OCI-LY7 (cell line): Measurements from ENCODE around the gene SLC25A24. TPM values are rescaled to one million over a fixed set of nuclear protein-coding genes. Genes with fewer than 3 reads are reported as not detected.

Source experiments
- BruUV-seq: library from RNA; stranded (reverse); fragments of 400-500 nt; replicated peaks from 2 replicates; lab custom pipeline; 2021; lab: Mats Ljungman, UMichigan
- CTCF ChIA-PET: fragments of 300-600 bp; sonication (Branson Sonifier 250); formaldehyde crosslinking; loops from one replicate; lab custom pipeline; 2022; ENCODE audit warnings: antibody characterized with exemption; ENCODE audit not compliant: unreplicated experiment; lab: Charles Lee
- POLR2A ChIA-PET: fragments of 300-600 bp; sonication (Branson Sonifier 250); formaldehyde crosslinking; loops from one replicate; lab custom pipeline; 2022; ENCODE audit warnings: antibody characterized with exemption; lab: Charles Lee
- DNase-seq: peaks from one replicate; pipeline ENCODE4 v3.0.0-alpha.2; 2015; ENCODE audit warnings: low spot score
- H2AFZ ChIP-seq: fragments of 200-600 bp; sonication (generic), shearing (Covaris generic); 2 replicates; pipeline ENCODE4 v1.6.1; 2014; ENCODE audit warnings: mild to moderate bottlenecking, antibody characterized with exemption, low read length, moderate library complexity
- H3K27ac ChIP-seq: fragments of 200-600 bp; sonication (generic); 2 replicates; pipeline ENCODE4 v1.5.1; 2014; ENCODE audit warnings: mixed run types, low read depth, mild to moderate bottlenecking, moderate library complexity, low read length, inconsistent platforms; ENCODE audit not compliant: poor library complexity, severe bottlenecking
- H3K36me3 ChIP-seq: fragments of 200-600 bp; sonication (generic); 2 replicates; pipeline ENCODE4 v1.6.1; 2014; ENCODE audit warnings: mild to moderate bottlenecking, antibody characterized with exemption, low read length, moderate library complexity, mixed read lengths; ENCODE audit not compliant: insufficient read depth
- H3K4me1 ChIP-seq: fragments of 200-600 bp; sonication (generic); 2 replicates; pipeline ENCODE4 v1.5.1; 2014; ENCODE audit warnings: mild to moderate bottlenecking, low read length; ENCODE audit not compliant: insufficient read depth, poor library complexity, severe bottlenecking
- H3K4me2 ChIP-seq: fragments of 200-600 bp; sonication (generic); 2 replicates; pipeline ENCODE4 v1.6.1; 2014; ENCODE audit warnings: mild to moderate bottlenecking, low read length
- H3K4me3 ChIP-seq: fragments of 200-600 bp; sonication (generic); 2 replicates; pipeline ENCODE4 v1.5.1; 2014; ENCODE audit warnings: mild to moderate bottlenecking, low read depth, low read length; ENCODE audit not compliant: poor library complexity, severe bottlenecking
- H3K79me2 ChIP-seq: fragments of 200-600 bp; sonication (generic); 2 replicates; pipeline ENCODE4 v1.6.1; 2016; ENCODE audit warnings: low read depth, mild to moderate bottlenecking, low read length, moderate library complexity, mixed read lengths; ENCODE audit not compliant: insufficient read depth
- H3K9me2 ChIP-seq: fragments of 200-600 bp; sonication (generic); 2 replicates; pipeline ENCODE4 v1.6.1; 2016; ENCODE audit warnings: mild to moderate bottlenecking, low read length, mixed read lengths; ENCODE audit not compliant: insufficient read depth
- H3K9me3 ChIP-seq: fragments of 200-600 bp; sonication (generic); 2 replicates; pipeline ENCODE4 v1.6.1; 2014; ENCODE audit warnings: mild to moderate bottlenecking, mixed run types, low read length, mixed read lengths
- H4K20me1 ChIP-seq: fragments of 200-600 bp; sonication (generic); 2 replicates; pipeline ENCODE4 v1.6.1; 2014; ENCODE audit warnings: mild to moderate bottlenecking, antibody characterized with exemption, low read length, moderate library complexity, mixed read lengths; ENCODE audit not compliant: insufficient read depth
- CTCF ChIP-seq: fragments of 200-600 bp; sonication (generic); conservative IDR thresholded peaks from 2 replicates; pipeline ENCODE4 v1.5.1; 2014; ENCODE audit warnings: mild to moderate bottlenecking, antibody characterized with exemption, low read length, moderate library complexity, mixed read lengths
- EZH2phosphoT487 ChIP-seq: fragments of 200-600 bp; sonication (generic); IDR thresholded peaks from 2 replicates; pipeline ENCODE4 v1.6.1; 2018; ENCODE audit warnings: low read depth, borderline replicate concordance, mild to moderate bottlenecking, mixed run types, antibody characterized with exemption, low read length, moderate library complexity, mixed read lengths
- intact Hi-C: fragments of 100-400 bp; cut with micrococcal nuclease; formaldehyde crosslinking; loops from one replicate; pipeline ENCODE4 v1.10.0; 2022; ENCODE audit not compliant: unreplicated experiment
- total RNA-seq, 2 experiments: library from RNA; depleted of rRNA in 1 of 2; stranded (reverse); fragments of >200 nt in 1 of 2; shearing (Covaris generic) in 1 of 2; gene quantifications; 2 replicates each; pipeline ENCODE4 v1.2.3, GENCODE V29; 2014 to 2022

The SLC25A24 gene
- total RNA-seq, 2 experiments from 2014 or later = not detected

DNA sequence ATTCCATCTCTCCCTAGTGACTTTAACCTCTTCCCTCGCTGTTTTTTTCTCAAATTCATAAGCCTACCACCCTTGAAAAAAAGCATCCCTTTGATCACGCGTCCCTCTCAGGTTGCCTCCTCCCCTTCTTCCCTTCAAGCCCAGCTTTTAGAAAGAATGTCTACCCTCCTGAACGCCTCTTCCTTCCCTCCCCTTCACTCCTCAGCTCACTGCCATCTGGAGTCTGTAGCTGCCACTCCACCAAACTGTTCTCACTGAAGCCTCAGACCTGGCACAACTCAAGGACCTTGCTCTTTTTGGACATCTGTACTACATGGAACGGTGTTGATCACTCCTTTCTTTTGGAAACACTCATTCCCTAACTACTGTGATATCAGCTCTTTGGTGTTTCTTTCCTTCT is 80.6 kb downstream of the SLC25A24 start:
- POLR2A ChIA-PET = interaction anchor here (0.5 to 1.1 kb wide), 4 partner anchors 9 to 977 kb away, joined by 3 read pairs; no protein-coding TSS in a partner anchor
- no peak overlapping the region for H2AFZ ChIP-seq
- peaks cover under 1% of the 10 kb centered on the region for H3K4me1 ChIP-seq
- TF ChIP-seq EZH2phosphoT487 (no peak), CTCF (no peak)
- CTCF ChIA-PET = no interaction called here
- no peaks in the 10 kb centered on the region for H4K20me1 ChIP-seq
- H3K27ac ChIP-seq = no peak overlapping the region
- H3K9me3 ChIP-seq = no peaks in the 10 kb centered on the region
- BruUV-seq = no TSS peak
- DNase-seq = no peak
- intact Hi-C loops = no loop called here
- no peaks in the 10 kb centered on the region for H3K9me2 ChIP-seq
- H3K4me3 ChIP-seq = no peak overlapping the region
- H3K4me2 ChIP-seq = no peak overlapping the region
- no peaks in the 10 kb centered on the region for H3K36me3 ChIP-seq
- H3K79me2 ChIP-seq = no peaks in the 10 kb centered on the region

DNA sequence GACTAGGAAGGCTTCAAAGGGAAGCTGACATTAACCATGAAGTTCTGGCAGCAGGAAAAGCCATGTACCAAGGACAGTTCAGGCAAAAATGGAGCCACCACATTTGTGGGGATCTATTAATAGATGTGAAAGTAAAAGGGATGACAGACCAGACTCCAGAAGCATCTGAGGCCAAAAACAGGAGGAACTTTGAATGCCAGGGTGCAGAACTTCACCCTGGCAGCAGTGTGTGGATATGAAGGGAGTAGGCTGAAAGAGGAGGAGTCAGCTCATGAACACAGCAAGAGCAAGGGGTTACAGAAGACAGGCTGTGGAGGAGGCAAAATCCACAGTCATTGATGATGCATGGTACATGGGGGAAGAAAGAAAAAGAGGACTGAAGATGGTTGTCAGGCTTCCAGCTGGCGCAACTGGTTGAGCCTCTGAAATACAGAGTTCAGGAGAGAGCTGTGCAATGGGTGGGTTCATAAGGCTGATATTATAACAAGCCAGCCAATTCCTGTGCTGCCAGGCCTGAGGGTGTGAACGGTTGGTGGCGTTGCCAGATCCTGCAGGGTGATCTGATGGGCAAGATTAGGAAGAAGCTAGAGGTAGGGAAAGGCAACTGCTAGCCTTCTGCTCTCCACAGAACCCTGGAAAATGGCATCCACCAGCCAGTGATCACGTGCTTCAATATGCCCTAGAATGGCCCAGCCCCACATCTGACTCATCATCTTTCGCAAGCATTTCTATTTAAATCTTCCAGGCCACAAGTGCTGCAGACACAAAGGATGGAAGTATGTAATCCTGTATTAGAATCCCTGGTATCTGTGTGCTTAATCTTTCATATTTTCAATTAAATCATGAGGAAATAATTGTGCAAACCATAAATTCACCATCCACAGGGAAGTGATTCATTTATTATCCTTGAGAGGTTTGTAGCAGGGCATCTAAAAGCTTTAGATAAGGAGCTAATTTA is 81.9 kb downstream of the SLC25A24 start:
- no peak for DNase-seq
- TF ChIP-seq CTCF (no peak), EZH2phosphoT487 (no peak)
- H3K27ac ChIP-seq = no peak overlapping the region
- H3K4me3 ChIP-seq = no peak overlapping the region
- BruUV-seq = no TSS peak
- H3K4me1 ChIP-seq = peaks cover 7% of the 10 kb centered on the region
- H2AFZ ChIP-seq = no peak overlapping the region
- intact Hi-C loops = no loop called here
- ChIA-PET POLR2A (interaction anchor here (1.8 kb wide), 1 partner anchor 33 kb away, joined by 3 read pairs; no protein-coding TSS in a partner anchor), CTCF (interaction anchor here (1.0 kb wide), 1 partner anchor 336 kb away, joined by 4 read pairs; no protein-coding TSS in a partner anchor)
- H3K9me2 ChIP-seq = no peaks in the 10 kb centered on the region
- H3K79me2 ChIP-seq = no peaks in the 10 kb centered on the region
- no peak overlapping the region for H3K4me2 ChIP-seq
- no peaks in the 10 kb centered on the region for H3K9me3 ChIP-seq
- H4K20me1 ChIP-seq = no peaks in the 10 kb centered on the region
- no peaks in the 10 kb centered on the region for H3K36me3 ChIP-seq

DNA sequence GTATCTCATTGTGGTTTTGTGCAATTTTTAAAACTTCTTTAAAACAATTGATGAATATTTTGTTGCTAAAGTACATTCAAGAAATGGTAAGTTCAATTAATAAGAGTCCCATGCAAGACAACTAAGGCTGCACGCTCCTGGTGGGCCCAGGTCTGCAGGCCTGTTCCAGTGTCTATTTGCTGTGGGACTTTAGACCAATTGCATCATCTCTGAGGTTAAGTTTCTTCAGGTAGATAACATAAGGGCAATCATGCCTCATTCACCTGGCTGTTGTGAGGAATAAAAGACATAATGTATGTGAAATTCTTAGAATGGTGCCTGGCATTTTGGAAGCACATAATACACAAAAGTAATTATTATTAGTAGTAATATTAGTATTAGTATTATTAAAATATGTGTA is 82.9 kb downstream of the SLC25A24 start:
- no TSS peak for BruUV-seq

More for the DNA sequence above, 82.9 kb downstream of the SLC25A24 start:
- intact Hi-C loops = no loop called here
- H3K4me1 ChIP-seq = peaks cover 7% of the 10 kb centered on the region
- TF ChIP-seq EZH2phosphoT487 (no peak), CTCF (no peak)
- no peak overlapping the region for H3K27ac ChIP-seq
- ChIA-PET POLR2A (interaction anchor here (1.8 kb wide), 1 partner anchor 32 kb away, joined by 3 read pairs; no protein-coding TSS in a partner anchor), CTCF (no interaction called here)
- no peak overlapping the region for H2AFZ ChIP-seq
- no peak for DNase-seq
- H3K79me2 ChIP-seq = no peaks in the 10 kb centered on the region
- H3K9me3 ChIP-seq = no peaks in the 10 kb centered on the region
- no peaks in the 10 kb centered on the region for H3K36me3 ChIP-seq
- no peaks in the 10 kb centered on the region for H4K20me1 ChIP-seq
- H3K4me2 ChIP-seq = no peak overlapping the region
- H3K4me3 ChIP-seq = no peak overlapping the region
- H3K9me2 ChIP-seq = no peaks in the 10 kb centered on the region
